Ecto neural progenitor cell (in vitro differentiated cells): ENCODE measurements around the gene SEMA3E.

Experiments
- DNase-seq: peaks from one replicate; pipeline ENCODE4 v3.0.0-alpha.2; 2018; ENCODE audit warnings: low spot score

SEMA3E gene

DNA sequence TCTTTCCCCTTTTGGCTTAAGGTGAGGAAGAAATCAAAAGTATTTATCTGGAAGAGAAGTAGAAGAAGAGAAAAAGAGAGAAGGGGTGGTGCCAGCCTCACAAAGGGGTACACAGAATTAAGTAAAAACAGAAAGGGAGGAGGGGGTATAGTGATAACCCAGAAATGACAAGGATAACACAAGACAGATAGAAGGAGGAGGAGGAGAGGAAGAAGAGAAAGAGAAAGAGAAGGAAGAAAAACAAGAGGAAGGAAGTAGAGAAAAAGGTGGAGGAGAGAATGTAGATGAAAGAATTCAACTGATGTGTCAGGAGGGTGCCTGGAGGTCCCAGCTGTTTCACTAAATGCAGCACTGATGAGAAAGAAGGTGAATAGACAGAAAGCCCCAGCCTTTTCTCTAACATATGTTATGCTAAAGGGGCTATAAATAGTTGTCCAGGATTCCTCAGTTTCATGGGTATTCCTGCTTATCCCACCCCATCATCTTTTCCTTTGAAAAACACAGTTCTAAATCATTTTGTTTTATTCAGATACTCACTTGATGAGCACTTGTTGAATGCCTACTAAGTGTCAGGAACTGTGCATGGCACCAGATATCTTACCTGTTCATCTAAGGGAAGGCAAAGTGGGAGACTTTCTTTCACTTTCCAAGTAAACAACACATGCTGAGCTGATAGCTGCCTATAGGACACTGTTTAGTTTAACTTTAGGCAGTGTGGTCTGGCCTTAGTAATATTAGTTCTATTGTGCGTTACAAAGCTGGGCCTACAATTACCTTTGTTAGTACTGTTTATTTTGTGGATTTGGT lies 8.0 kb downstream of the SEMA3E start:
- no peak for DNase-seq

DNA sequence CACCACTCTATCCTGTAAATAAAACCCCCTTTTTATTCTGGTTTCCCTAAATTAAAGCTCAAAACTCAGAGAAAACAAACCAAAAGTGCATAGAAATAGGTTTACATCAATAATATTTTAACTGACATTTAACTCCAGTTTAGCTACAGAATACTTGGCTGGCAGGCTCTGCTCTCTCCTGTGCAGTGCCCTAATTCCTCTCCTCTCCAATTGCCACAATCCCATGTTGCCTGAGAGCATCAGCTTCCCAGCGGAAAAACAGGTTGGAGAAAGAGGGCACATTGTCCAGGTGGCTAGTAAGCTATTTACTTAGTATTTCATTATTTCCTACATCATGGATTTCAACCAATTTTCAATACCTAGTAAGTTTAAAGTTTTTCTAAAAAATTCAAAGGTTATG lies 8.7 kb downstream of the SEMA3E start:
- no peak for DNase-seq

DNA sequence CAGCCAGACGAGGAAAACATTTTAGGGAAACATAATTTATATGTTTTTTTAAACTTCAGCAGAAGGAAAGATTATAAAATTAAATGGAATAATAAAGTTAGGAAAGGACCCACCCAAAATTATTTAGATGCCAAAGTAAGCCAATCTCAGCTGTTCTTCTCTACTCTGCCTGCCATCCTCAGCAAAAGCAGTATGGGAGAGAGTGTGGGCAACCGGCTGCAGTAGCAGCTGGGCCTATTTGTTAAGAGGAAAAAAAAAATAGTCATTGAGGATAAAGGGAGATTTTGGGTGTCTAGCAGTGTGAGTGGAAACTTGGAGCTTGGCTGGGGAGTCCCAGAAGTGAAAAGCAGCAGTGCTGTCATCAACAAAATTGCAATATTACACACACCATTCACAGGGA lies 15.4 kb downstream of the SEMA3E start:
- DNase-seq, result no peak

DNA sequence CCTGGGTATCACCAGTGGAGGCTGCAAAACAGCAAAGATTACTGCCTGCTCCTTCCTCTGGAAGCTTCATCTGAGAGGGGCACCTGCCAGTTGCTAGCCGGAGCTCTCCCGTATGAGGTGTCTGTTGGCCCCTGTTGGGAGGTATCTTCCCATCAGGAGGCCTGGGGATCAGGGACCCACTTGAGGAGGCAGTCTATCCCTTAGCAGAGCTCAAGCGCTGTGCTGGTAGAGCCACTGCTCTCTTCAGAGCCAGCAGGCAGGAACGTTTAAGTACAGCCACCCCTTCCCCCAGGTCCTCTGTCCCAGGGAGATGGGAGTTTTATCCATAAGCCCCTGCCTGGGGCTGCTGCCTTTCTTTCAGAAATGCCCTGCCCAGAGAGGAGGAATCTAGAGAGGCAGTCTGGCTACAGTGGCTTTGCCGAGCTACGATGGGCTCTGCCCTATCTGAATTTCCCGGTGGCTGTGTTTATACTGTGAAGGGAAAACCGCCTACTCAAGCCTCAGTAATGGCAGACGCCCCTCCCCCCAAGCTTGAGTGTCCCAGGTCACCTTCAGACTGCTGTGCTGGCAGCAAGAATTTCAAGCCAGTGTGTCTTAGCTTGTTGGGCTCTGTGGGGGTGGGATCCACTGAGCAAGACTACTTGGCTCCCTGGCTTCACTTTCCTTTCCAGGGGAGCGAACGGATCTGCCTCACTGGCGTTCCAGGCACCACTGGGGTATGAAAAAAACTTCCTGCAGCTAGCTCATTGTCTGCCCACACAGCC lies 19.6 kb downstream of the SEMA3E start:
- DNase-seq, result no peak

DNA sequence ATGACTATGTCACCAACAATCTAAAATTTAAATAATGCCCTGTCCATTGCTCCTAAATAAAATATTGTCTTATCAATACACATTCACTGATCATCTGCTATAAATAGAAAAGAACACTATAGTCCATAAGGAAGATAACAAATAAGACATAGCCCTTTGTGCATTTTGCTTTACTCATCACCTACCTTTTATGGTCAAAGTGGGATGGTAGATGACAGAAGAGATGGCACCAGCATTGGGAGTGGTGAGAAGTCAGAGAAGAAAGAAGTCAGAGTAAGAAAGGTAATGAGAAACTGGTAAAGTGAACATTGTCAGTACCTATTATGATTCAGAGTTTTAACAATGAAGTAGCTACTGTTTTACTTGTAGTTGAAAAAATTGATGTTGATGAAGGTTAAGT lies 31.1 kb downstream of the SEMA3E start:
- no peak for DNase-seq

DNA sequence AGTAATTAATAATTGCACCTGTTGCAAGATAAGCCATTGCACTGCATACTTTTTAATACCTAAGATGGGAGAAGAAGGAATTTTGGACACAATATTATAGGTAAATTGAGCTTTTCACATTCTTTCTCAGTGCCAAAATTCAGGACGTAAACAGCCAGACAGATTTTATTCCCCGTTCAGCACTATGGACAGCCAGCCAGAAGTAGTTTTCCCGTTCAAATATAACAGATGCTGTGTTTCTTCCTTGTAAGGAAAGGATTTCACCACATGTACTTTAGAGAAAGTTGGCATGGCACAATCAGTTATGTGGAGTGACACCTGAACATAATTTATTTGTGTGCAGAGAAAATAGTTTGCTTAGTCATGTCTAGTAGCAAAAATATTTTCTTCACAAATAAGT lies 34.8 kb downstream of the SEMA3E start:
- no peak for DNase-seq

DNA sequence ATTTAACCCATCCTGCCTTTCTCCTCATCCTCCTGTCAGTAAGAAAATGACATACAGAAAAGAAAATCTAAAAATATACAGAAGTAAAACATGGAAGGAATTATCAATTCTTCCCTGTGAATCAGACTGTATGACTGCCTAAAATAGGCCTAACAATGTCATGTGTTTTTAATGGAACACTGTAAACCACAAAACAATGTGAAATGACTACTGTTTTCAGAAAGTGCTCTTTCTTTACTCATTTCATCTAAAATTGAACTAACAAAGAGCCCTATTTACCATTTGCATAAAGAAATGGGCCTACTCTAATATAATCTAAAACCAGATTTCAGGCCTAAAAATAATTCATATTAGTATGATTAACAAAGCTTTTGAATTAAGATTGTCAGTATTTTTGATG lies 35.7 kb downstream of the SEMA3E start:
- no peak for DNase-seq

DNA sequence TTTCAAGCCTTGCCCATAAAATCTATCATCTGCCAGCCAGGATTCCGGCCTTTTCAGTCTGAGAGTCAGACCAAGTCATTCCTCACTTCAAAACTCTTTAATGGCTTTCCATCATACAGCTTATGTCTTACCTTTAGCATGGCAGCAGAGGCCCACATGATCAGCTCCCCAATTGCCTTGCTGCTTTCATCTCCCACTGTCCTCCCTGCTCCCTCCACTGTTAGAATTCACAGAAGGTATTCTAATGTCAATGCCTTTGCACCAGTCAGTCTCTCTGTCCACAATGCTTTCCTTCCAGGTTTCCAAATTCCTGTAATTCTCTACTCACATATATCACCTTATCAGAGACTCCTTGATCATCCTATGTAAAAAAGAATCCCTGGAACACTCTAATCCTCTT lies 37.2 kb downstream of the SEMA3E start:
- no peak for DNase-seq

DNA sequence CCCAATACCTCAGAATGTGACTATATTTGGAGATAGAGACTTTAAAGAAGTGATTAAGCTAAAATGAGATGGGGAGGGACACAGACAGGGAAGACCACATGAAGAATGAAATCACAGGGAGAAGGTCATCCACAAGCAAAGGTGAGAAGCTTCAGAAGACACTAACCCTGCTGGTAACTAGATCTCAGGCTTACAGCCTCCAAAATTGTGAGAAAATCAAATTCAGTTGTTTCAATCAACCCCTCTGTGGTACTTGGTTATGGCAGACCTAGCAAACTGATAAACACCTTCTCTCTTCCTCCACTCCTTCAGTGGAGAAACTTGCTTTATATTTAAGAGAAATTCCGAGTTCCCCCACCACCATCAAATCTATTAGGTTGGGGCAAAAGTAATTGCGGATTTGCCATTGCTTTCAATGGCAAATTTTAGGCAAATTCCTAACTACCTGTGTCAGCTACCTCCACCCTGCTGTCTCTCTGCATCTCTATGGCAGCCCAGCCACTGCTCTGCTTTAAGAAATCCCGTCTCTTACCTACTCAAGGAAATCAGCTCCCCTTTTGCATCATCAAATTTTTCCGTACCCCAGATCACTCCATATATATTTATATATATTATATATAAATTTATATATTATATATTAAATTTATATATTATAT lies 38.2 kb downstream of the SEMA3E start:
- DNase-seq, result no peak

DNA sequence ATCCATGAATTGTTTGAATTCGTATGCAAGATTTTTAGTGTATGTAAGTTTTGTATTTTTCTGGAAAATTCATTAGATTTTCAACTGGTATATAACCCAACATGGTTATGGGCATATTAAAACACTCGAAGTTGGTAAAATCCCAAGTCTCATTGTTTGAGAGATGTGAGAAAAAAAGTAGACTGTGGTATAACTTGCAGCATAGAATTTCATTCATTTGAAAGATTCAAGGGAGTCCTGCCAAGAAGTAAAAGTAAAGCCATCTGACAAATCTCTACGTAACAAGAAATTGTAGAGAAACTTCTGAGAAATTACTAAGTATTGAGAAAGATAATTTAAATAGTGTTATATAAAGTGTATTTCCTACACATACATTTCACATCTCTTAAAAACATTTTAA lies 40.2 kb downstream of the SEMA3E start:
- DNase-seq, result no peak

DNA sequence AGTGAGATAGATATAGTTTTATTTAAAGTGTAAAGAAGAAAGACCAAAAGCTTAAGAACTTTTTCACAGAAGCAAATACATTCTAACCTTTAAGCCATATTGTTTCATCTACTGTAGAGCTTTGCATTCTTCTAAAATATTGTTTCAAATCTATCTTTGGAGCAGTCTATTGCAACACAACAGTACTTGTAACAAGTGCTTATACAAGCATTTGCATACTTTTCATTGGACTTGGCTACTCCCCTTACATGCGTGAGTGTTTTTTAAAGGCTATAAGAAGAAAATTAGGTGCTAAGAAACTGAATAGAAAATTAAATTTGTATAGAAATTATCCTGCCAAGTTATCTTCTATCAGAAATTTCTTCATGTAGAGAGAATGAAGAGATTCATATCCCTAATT lies 45.3 kb downstream of the SEMA3E start:
- no peak for DNase-seq

DNA sequence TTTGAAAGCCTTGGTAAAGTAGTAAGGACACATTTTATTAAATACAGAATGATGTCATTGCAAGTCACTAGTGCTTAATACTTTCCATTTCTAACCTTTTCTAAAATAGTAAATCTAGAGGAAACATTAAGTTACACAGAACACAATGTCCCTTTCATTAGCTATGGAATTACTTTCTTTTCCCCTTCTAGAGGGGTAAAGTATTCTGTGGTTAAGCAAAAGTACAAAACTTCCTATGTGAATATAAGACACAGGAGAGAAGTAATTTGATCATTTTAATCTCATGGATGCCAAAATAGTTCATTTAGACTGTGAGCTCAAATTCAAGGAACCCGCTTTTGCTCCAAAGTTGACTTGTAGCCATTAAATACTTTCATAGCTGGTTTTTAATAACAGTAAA lies 49.8 kb downstream of the SEMA3E start:
- DNase-seq, result no peak

DNA sequence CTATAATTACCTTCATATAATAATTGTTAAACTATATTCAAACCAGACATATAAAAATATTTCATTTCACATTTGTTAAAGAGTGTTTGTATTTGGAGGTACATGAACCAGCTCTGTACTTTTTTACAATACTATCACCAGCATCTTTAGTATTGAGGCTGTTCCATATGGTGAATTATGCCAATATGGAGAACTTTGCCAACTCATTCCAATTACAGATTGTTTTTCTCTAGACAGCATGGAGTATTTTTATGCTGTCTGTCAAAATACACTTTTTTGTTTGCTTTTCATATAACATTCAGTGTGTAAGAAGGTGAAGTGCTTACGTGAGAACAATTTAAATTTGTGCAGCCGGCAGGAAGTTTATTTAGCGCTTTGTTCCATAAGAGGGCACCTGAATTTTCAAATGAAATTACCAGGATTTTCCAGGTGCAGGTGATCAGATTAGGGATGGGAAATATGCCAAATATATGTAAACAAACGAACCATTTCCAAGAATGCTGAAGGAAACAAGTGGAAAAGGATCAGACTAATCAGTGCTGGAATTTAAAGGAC lies 54.9 kb downstream of the SEMA3E start:
- DNase-seq, result no peak

DNA sequence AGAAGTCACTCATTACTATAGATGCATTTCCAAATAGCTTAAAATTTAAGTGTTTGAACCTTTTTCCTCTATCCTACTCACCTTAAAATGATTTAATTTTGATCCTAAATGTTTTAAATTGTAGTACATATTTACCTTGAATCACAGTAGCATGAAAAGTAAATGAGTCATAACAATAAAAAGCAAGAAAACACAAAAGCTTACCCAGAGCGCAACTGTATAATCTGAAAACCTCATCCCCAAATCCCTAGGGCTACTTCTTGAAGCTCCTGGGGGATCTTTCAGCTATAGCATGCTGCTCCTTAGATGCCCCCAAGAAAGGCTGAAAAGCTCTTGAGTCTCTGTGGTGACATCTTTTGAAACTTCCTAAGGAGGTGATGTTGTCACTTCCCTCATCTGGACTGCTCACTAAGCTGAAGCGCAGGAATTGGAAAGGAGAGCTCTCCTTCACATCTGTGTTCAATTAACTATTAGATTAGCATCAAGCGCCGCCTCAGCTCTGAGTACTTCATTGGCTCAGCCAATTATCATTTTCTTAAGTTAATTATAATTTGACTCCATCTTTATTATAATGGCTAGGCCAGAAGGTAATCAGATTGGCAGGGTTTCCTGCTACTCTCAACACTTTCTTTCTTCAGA lies 60.2 kb downstream of the SEMA3E start:
- DNase-seq, result no peak

DNA sequence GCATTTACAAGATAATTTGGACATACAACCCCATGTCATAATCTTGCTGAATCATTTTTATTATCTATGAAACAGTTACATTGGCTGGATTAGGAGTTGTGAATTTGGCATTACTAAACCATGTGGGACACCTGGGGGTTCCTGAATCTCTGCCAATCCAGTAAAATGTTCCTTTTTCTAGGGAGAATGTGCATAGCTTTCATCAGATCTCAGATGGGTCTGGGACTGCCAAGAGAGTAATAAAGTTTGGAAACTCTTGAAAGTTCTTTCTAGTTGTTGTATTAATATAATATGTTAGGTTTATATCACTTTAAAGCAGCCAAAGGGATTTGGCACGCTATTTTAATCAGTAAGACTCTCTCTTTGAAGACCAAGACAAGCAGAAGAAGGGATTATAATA lies 62.7 kb downstream of the SEMA3E start:
- DNase-seq, result no peak

DNA sequence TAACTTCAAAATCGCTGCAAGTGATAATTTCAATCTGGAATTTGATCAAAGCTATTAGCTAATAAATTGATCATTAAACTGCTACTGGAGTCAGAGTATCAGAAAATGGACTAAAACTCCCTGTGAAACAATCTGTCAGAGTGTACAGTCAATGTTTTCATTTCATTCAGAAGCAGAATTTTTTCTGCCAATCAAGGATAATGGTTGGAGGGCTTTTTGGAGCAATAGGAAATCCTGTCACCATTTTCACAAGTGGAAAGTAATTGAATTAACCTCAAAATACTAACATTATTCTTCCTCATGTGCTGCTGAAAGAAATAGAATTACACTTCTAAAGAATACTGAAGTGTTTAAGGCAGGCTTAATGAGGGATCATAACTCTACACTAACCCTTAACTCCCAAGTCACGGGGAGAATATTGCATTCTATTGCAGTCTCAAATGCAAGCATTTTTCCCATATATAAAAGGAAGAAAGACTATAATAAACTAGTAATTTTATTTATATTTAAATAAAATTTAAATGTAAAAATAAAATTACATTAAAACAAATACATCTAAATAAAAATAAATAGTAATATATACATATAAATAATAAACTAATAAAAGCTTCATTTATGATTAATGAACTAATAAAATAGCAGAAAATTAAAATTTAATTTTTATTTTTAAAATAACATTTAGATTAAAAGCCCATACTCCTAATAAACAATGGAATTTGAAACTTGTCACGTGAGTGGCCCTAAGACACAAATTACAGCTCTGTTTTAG lies 67.1 kb downstream of the SEMA3E start:
- no peak for DNase-seq

DNA sequence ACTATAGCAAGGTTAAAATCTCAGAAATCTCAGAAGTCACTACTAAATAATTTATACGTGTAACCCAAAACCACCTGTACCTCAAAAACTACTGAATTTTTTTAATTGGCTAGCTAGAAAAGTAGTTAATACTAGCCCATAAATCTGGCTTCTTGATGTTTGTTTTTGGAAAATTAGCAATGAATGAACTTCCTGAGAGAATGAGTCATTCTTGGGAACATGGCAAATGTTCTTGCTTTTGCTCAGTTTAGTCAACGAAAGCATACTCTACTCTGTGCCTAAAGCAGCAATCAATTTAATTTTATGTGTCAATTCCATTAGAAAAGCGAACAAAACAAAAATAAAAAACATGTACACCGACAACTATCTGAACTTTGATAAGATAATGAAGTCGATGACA lies 69.2 kb downstream of the SEMA3E start:
- DNase-seq, result no peak

DNA sequence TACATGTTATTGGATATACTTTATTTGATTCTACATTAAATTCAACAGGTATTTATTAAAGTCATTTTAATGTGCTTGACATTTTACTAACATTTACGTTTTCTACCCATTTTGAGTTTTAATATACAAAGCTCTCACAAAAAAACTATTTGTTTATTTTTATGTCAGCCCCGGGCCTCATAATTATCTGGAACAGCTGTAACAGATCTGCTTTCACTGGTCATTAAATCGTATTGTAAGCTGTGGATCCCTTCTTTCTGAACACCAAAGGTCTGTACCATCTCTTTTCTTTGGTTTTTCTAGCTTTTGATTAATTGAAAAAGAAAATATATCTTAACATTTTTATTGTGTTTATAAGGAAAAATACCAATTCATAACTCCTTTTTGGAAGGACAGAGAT lies 73.5 kb downstream of the SEMA3E start:
- DNase-seq, result no peak

DNA sequence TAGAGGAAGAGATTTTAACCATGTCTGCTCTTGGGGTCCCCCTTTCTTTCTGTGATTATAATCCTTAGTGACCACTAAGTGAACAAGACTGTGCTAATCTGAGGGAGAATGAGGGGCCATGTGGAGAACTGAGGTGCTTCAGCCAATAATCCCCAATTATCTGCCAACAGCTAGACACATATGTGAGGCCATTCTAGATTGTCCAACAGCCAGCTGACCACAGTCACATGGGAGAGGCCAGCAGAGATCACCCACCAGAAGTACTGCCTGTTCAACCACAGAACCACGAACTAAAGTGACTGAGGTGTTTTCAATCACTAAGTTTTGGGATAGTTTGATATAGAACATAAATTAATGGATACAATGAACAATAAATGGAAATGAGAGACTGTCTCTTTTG lies 74.3 kb downstream of the SEMA3E start:
- DNase-seq, result no peak

DNA sequence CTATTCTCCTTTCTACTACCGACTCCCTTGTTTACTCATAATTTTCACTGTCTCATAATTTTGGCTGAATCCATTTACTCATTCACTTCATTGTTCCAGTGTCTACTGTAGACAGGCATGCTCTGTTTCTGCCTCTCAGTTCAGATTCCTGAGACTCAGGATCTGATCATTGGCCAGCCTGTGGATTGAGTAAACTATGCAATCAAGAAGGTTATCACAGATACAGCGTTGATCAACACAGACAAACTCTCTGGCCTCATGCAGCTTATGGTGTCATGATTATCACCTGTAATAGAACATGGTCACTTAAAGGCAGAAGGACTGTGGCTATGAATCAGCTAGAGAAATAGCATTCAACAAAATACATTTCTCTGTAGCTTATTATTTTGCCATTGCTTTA lies 86.0 kb downstream of the SEMA3E start:
- DNase-seq, result no peak

DNA sequence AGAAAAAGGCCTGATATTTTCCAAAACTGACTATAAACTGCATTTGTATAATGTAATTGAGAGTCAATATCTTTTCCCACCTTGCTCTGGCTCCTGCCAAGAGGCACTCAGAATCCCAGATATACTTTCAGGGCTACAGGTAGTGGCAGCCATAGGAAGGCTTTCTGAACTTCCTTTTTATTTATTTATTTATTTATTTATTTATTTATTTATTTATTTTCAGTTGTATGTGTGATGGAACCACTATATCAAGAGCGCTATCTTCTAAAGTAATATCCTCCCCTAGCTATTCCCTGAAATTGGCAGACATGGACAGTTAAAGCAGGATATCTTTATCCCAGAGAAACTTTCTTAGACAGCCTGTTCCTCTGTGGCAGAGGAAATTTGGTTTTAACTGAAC lies 86.7 kb downstream of the SEMA3E start:
- DNase-seq, result no peak

DNA sequence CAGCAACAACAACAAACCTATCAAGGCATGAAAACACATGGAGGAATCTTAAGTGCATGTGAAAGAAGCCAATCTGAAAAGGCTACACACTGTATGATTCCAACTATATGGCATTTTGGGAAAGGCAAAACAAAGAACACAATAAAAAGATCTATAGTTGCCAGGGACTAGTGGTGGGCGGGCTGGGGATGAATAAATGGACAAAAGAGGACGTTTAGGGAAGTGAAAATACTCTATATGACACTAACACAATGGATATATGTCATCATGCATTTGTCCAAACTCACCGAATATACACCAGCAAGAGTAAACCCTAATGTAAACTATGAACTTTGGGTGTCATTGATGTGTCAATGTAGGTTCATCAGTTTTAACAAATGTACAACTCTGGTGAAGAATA lies 89.1 kb downstream of the SEMA3E start:
- no peak for DNase-seq
